Activated CD4-positive, alpha-beta T cell treated with anti-CD3 and anti-CD28 coated beads, Interleukin-2, amount 10 ng/mL, durations not matched to agents 24 days and 14 days (primary cell): Measurements from ENCODE around the gene STAG3. TPM values are rescaled to one million over a fixed set of nuclear protein-coding genes. Genes with fewer than 3 reads are reported as not detected.
A peak's percentile ranks its signal among the peaks of the same experiment; 100 is the strongest.
"Not testable (repeated sequence)": the region's sequence is repeated elsewhere in the genome, so short reads cannot be mapped to it uniquely, and the experiment has no call there.

Experiments used
- DNase-seq: peaks from one replicate; pipeline ENCODE4 v3.0.0; 2022
- H3K27ac Mint-ChIP-seq: one replicate; pipeline ENCODE4 v1.8.0; 2022; ENCODE audit warnings: mild to moderate bottlenecking, mixed read lengths
- H3K27me3 Mint-ChIP-seq: one replicate; pipeline ENCODE4 v1.8.0; 2022; ENCODE audit warnings: mixed read lengths
- H3K36me3 Mint-ChIP-seq: one replicate; pipeline ENCODE4 v1.8.0; 2022; ENCODE audit warnings: low read depth, mild to moderate bottlenecking, mixed read lengths
- H3K4me1 Mint-ChIP-seq: one replicate; pipeline ENCODE4 v1.8.0; 2021; ENCODE audit warnings: mixed read lengths
- H3K4me3 Mint-ChIP-seq: one replicate; pipeline ENCODE4 v1.8.0; 2022; ENCODE audit warnings: mild to moderate bottlenecking, moderate library complexity, mixed read lengths
- H3K9me3 Mint-ChIP-seq: one replicate; pipeline ENCODE4 v1.8.0; 2021; ENCODE audit warnings: mixed read lengths
- intact Hi-C: fragments of 100-400 bp; cut with micrococcal nuclease; formaldehyde crosslinking; loops from one replicate; pipeline ENCODE4 v1.15.1; 2023
- total RNA-seq: library from RNA; stranded (reverse); gene quantifications from 2 replicates; pipeline ENCODE4 v1.2.3, GENCODE V29; 2022

The STAG3 gene
- total RNA-seq, 1 donor from 2014 or later = 23.7 TPM

DNA sequence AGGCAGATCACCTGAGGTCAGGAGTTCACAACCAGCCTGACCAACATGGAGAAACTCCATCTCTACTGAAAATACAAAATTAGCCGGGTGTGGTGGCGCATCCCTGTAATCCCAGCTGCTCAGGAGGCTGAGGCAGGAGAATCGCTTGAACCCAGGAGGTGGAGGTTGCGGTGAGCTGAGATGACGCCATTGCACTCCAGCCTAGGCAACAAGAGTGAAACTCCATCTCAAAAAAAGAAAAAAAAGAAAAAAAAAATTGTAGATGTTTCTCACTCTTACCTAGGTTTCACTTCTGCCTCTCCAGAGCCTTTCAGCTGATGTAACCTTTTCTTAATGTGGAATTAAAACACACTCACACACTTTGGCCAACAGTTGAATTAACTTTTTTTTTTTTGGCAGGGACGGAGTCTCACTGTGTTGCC is 18.2 kb downstream of the STAG3 start:
- H3K9me3 Mint-ChIP-seq, H3K27ac Mint-ChIP-seq, DNase-seq: not testable (repeated sequence)

DNA sequence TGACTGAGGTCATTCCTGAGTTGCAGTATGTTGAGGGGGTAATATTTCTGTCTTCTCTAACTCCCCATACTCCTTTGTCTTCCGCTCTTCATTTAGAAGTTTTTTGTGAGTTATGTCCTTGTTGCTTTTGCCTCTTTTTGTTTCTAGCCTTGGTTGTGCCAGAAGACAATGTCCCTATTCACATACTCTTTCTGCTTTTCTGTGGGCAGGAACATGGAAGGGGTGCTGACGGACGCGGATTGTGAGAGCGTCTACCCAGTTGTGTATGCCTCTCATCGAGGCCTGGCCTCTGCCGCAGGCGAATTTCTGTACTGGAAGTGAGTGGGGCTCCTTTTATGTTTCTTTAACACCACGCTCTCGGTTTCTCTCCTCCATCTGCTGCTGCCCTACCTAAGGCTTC is 20.5 kb downstream of the STAG3 start:
- Mint-ChIP-seq H3K27me3 (no peaks in the 10 kb centered on the region), H3K27ac (no peak overlapping the region), H3K4me3 (no peak overlapping the region), H3K4me1 (peaks cover 8% of the 10 kb centered on the region), H3K36me3 (no peaks in the 10 kb centered on the region), H3K9me3 (no peaks in the 10 kb centered on the region)
- DNase-seq = no peak
- intact Hi-C loops = no loop called here

More for the DNA sequence above, 18.2 kb downstream of the STAG3 start:
- H3K36me3 Mint-ChIP-seq, intact Hi-C loops, H3K4me3 Mint-ChIP-seq, H3K4me1 Mint-ChIP-seq, H3K27me3 Mint-ChIP-seq: not testable (repeated sequence)

DNA sequence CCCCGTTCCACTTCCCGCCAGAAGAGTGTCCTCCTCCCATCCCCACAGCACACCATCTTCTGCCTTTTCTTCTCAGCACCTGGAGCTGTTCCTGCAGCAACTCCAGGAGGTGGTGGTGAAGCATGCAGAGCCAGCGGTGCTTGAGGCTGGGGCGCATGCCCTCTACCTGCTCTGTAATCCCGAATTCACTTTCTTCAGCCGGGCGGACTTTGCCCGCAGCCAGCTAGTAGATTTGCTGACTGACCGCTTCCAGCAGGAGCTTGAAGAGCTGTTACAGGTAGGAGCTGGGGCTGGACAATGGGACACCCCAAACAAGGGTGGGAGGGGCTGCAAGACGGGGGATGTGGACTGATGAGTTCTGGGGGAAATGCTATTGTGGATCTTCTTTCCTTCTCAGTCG is 23.0 kb downstream of the STAG3 start:
- Mint-ChIP-seq H3K9me3 (no peaks in the 10 kb centered on the region), H3K27ac (no peak overlapping the region), H3K27me3 (no peaks in the 10 kb centered on the region), H3K36me3 (no peaks in the 10 kb centered on the region), H3K4me3 (no peak overlapping the region), H3K4me1 (peaks cover 8% of the 10 kb centered on the region)
- intact Hi-C loops = no loop called here
- DNase-seq = no peak

DNA sequence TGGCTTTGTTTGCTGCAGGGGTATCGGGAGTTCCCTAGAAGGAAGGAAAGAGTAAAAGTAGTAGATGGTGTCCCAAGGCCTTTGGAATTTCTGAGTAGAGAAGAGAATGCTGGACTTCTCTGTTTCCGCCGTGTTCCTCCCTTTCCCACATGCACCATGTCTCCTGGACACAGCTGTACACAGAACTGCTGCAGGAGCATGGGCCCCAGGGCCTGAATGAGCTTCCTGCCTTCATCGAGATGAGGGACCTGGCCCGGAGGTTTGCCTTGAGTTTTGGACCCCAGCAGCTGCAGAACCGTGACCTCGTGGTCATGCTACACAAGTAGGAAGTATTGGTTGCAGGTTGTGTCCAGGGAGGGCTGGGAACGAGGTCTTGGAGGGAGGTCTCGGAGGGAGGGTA is 26.7 kb downstream of the STAG3 start:
- Mint-ChIP-seq H3K4me1 (peaks cover 22% of the 10 kb centered on the region), H3K9me3 (no peaks in the 10 kb centered on the region), H3K36me3 (peaks cover 8% of the 10 kb centered on the region), H3K27ac (no peak overlapping the region), H3K4me3 (no peak overlapping the region), H3K27me3 (no peaks in the 10 kb centered on the region)
- intact Hi-C loops = no loop called here
- DNase-seq = no peak

GRCh38 chr7:100208911-100209408 is 31.2 kb downstream of the STAG3 start:
- H3K4me1 Mint-ChIP-seq = peaks cover 46% of the 10 kb centered on the region

DNA sequence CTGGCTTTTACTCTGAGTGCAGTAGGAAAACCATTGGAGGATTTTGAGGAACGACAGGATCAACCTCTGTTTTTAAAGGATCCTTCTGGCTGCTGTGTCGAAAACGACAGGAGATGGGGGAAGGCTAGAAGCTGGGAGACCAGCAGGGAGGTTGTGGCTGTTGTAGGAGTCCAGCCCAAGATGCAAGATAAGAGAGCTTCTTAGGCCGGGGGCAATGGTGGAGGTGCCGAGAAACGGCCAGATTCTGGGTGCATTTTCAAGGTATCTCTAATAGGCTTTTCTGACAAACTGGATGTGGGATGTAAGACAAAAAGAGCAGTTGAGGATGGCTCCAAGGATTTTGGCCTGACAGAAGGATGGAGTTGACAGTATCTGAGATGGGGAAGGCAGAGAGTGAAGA is 31.8 kb downstream of the STAG3 start:
- Mint-ChIP-seq H3K4me1 (peaks cover 51% of the 10 kb centered on the region), H3K27ac (peak overlapping the region; percentile 86), H3K27me3 (no peaks in the 10 kb centered on the region), H3K4me3 (peak overlapping the region; percentile 74), H3K9me3 (peaks cover 4% of the 10 kb centered on the region), H3K36me3 (peaks cover 22% of the 10 kb centered on the region)
- DNase-seq = no peak
- intact Hi-C loops = loop anchor here (1.0 to 2.0 kb wide), 4 partner anchors 12 to 43 kb away; no protein-coding TSS in a partner anchor

More at GRCh38 chr7:100208911-100209408, 31.2 kb downstream of the STAG3 start:
- DNase-seq = peak; percentile 85
- Mint-ChIP-seq H3K9me3 (peaks cover 4% of the 10 kb centered on the region), H3K4me3 (peak overlapping the region; percentile 74), H3K27ac (peak overlapping the region; percentile 86), H3K27me3 (no peaks in the 10 kb centered on the region), H3K36me3 (peaks cover 22% of the 10 kb centered on the region)
- intact Hi-C loops = loop anchor here (1.0 to 2.0 kb wide), 4 partner anchors 12 to 42 kb away; no protein-coding TSS in a partner anchor

- peaks cover 62% of the 10 kb centered on the region for H3K4me1 Mint-ChIP-seq
- intact Hi-C loops = no loop called here
- DNase-seq = no peak
- H3K27ac Mint-ChIP-seq = peak overlapping the region; percentile 94
- H3K9me3 Mint-ChIP-seq = peaks cover 4% of the 10 kb centered on the region
- peaks cover 24% of the 10 kb centered on the region for H3K36me3 Mint-ChIP-seq
- peak overlapping the region; percentile 83 for H3K4me3 Mint-ChIP-seq
- no peaks in the 10 kb centered on the region for H3K27me3 Mint-ChIP-seq
These were observed 33.1 kb downstream of the STAG3 start for GRCh38 chr7:100210805-100211204.

- Mint-ChIP-seq H3K27ac (peak overlapping the region; percentile 94), H3K27me3 (no peaks in the 10 kb centered on the region), H3K4me3 (peak overlapping the region; percentile 83), H3K4me1 (peaks cover 62% of the 10 kb centered on the region), H3K9me3 (peaks cover 4% of the 10 kb centered on the region), H3K36me3 (peaks cover 24% of the 10 kb centered on the region)
- intact Hi-C loops = no loop called here
- DNase-seq = peak; percentile 84
These were observed 33.6 kb downstream of the STAG3 start for GRCh38 chr7:100211342-100211780.

DNA sequence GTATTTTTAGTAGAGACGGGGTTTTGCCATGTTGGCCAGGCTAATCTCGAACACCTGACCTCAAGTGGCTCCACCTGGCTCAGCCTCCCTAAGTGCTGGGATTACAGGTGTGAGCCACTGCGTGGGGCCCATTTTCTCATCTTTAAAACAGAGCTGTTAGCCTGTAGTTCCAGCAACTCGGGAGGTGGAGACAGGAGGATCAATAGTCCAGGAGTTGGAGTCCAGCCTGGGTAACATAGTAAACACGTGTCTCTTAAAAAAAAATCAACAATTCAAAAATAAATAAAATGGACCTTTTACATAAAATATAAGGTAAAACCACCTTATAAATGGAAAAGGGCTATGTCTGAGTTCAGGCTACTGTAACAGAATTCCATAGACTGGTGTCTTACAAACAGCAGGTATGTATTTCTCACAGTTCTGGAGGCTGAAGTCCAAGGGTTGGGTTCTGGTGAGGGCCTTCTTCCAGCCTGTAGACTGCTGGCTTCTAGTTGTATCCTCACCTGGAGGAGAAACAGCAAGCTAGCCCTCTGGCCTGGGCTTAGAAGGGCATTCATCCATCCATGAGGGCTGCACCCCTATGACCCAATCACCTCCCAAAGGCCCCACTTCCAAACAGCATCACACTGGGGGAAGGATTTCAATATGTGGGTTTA is 35.0 kb downstream of the STAG3 start:
- Mint-ChIP-seq H3K36me3 (peaks cover 20% of the 10 kb centered on the region), H3K27ac (peak overlapping the region; percentile 40), H3K4me1 (peaks cover 71% of the 10 kb centered on the region), H3K4me3 (no peak overlapping the region), H3K9me3 (peaks cover 4% of the 10 kb centered on the region), H3K27me3 (no peaks in the 10 kb centered on the region)
- intact Hi-C loops = no loop called here
- DNase-seq = no peak

DNA sequence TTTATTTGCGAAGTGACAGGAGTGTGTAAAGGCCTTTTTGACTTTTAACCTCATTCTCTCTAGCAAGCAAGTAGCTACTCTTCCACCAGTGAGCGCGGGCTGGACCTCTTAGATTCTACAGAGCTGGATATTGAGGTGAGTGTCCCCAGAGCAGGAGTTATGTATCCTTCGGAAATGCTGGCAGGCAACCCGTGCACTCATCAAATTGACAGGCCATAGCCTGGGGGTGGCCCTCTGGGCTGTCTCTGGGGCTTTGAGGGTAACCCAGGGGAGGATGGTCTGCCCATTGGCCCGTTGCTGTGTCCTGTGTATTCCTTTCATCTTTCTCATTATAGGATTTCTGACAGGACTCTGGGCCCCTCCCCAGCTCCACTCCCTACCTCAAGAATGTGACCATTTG is 36.0 kb downstream of the STAG3 start:
- no peak for DNase-seq
- Mint-ChIP-seq H3K27me3 (no peaks in the 10 kb centered on the region), H3K4me1 (peaks cover 68% of the 10 kb centered on the region), H3K4me3 (no peak overlapping the region), H3K27ac (no peak overlapping the region), H3K36me3 (peaks cover 20% of the 10 kb centered on the region), H3K9me3 (peaks cover 4% of the 10 kb centered on the region)
- intact Hi-C loops = no loop called here

DNA sequence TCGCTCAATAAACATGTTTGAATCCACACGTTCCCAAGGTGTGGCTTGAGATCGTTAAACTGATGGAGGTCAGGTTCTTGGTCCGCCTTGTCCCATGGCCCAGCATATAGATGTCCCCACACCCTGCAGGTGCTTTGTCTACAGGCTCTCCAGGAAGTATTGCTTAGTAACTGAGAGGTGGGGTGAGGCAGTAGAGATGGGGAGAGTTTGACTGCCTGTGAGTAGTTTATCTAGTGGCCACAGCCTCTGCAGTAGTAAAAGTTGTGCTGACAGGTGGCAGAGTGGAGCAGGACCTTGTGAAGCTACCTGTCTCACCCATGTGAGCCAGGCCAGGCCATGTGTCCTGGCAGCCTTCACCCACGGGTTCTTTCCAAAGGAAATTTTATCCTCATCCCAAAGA is 36.6 kb downstream of the STAG3 start:
- H3K4me1 Mint-ChIP-seq = peaks cover 68% of the 10 kb centered on the region
- H3K9me3 Mint-ChIP-seq, H3K4me3 Mint-ChIP-seq, H3K27me3 Mint-ChIP-seq, intact Hi-C loops: not testable (repeated sequence)
- H3K36me3 Mint-ChIP-seq = peaks cover 16% of the 10 kb centered on the region
- H3K27ac Mint-ChIP-seq = peak overlapping the region; percentile 74
- DNase-seq = peak; percentile 74

GRCh38 chr7:100215895-100216294 is 38.2 kb downstream of the STAG3 start:
- H3K36me3 Mint-ChIP-seq = peaks cover 22% of the 10 kb centered on the region
- peak overlapping the region; percentile 17 for H3K27ac Mint-ChIP-seq
- intact Hi-C loops = no loop called here
- DNase-seq = no peak
- H3K4me1 Mint-ChIP-seq = peaks cover 57% of the 10 kb centered on the region
- H3K4me3 Mint-ChIP-seq = no peak overlapping the region
- no peaks in the 10 kb centered on the region for H3K27me3 Mint-ChIP-seq
- no peaks in the 10 kb centered on the region for H3K9me3 Mint-ChIP-seq

GRCh38 chr7:100217934-100218333 is 40.2 kb downstream of the STAG3 start:
- peaks cover 60% of the 10 kb centered on the region for H3K4me1 Mint-ChIP-seq
- intact Hi-C loops = not testable (repeated sequence)

GRCh38 chr7:100219271-100219737 is 41.6 kb downstream of the STAG3 start:
- Mint-ChIP-seq H3K27ac (peak overlapping the region; percentile 99), H3K4me1 (peaks cover 63% of the 10 kb centered on the region), H3K4me3 (peak overlapping the region; percentile 96), H3K9me3 (no peaks in the 10 kb centered on the region), H3K27me3 (no peaks in the 10 kb centered on the region), H3K36me3 (peaks cover 36% of the 10 kb centered on the region)
- DNase-seq = peak; percentile 77
- intact Hi-C loops = no loop called here

More at GRCh38 chr7:100217934-100218333, 40.2 kb downstream of the STAG3 start:
- peak overlapping the region; percentile 96 for H3K27ac Mint-ChIP-seq
- H3K4me3 Mint-ChIP-seq = peak overlapping the region; percentile 81
- DNase-seq = peak; percentile 91
- not testable (repeated sequence) for H3K9me3 Mint-ChIP-seq, H3K27me3 Mint-ChIP-seq
- peaks cover 29% of the 10 kb centered on the region for H3K36me3 Mint-ChIP-seq
